ENCODE measurements around the gene CPM.

GRCh38 chr12:68901551-68901950, 31.4 kb downstream of the CPM start:
- TF ChIP-seq POLR2A (IDR thresholded peaks at IDR 0.05; ENCODE audit: low read depth, low read length) = no peak
- no peak for TF ChIP-seq CTCF (IDR thresholded peaks at IDR 0.05; ENCODE audit: extremely low read depth in 1 of 2, insufficient read depth in 1 of 2, low read depth in 1 of 2, low read length in 2 of 2)
- no peak for TF ChIP-seq EZH2 (IDR thresholded peaks at IDR 0.05; ENCODE audit: borderline replicate concordance, low read depth, low read length, severe bottlenecking)
- TF ChIP-seq POLR2AphosphoS5 (IDR thresholded peaks at IDR 0.05; ENCODE audit: insufficient read depth, low read depth, low read length) = no peak
- TF ChIP-seq GATA2 (IDR thresholded peaks at IDR 0.05; ENCODE audit: insufficient read depth, insufficient read length, low read depth, low read length) = no peak
- TF ChIP-seq FOS (IDR thresholded peaks at IDR 0.05; ENCODE audit: borderline replicate concordance, insufficient read depth, low read length) = no peak
- TF ChIP-seq MAX (IDR thresholded peaks at IDR 0.05; ENCODE audit: insufficient read depth, insufficient read length) = no peak
